Fibroblast of lung (primary cell): Measurements from ENCODE around the gene MICU1.

Experiments
- CTCF ChIP-seq, 2 donors: IDR thresholded peaks in 1 of 2; conservative IDR thresholded peaks in 1 of 2; 1 replicate in 1 of 2; 2 replicates in 1 of 2; pipeline ENCODE4 v1.5.1; 2011 to 2012; ENCODE audit warnings: low read length in 2 of 2, control low read depth in 1 of 2, inconsistent platforms in 1 of 2, low read depth in 1 of 2, mild to moderate bottlenecking in 1 of 2
- EZH2 ChIP-seq: IDR thresholded peaks from 2 replicates; pipeline ENCODE4 v1.5.1; 2012; ENCODE audit warnings: low read length, control low read depth, mild to moderate bottlenecking; ENCODE audit errors: missing control alignments

GRCh38 chr10:72356115-72356514 is 269.8 kb downstream of the MICU1 start:
- no peak for TF ChIP-seq CTCF (conservative IDR thresholded peaks at IDR 0.05 in 1 of 2, IDR thresholded peaks at IDR 0.05 in 1 of 2; ENCODE audit: low read depth in 1 of 2, low read length in 2 of 2)
- no peak for TF ChIP-seq EZH2
